SHP77 (cell line): Measurements from ENCODE around the gene ZNF365.

Experiments
- DNase-seq, 2 experiments: peaks; one replicate each; lab custom pipeline; 2025; lab: John Stamatoyannopoulos, UW

ZNF365 gene

GRCh38 chr10:62422068-62422590 lies 48.0 kb downstream of the ZNF365 start:
- no peak for DNase-seq

GRCh38 chr10:62424026-62424425 lies 49.9 kb downstream of the ZNF365 start:
- DNase-seq: no peak

GRCh38 chr10:62426086-62426485 lies 51.9 kb downstream of the ZNF365 start:
- DNase-seq: no peak

DNA sequence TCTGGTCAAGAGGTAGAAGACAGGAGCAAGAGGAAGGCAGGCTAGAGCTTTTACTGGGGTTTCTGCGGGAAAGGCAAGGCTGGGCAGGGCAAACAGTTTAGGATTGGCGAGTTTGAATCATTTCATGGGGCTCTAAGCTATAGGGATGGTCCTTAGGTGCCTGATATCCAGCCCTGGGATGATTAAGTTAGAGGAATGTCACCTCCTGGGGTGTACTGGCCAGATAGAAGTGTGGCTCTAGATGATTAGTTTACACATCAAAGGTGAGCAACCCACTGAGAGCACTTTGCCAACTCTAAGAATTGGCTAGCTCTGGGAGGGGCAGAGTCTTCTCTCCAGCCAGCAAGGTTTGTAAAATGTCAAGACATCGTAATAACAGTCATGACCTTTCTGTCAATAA lies 52.4 kb downstream of the ZNF365 start:
- no peak for DNase-seq

DNA sequence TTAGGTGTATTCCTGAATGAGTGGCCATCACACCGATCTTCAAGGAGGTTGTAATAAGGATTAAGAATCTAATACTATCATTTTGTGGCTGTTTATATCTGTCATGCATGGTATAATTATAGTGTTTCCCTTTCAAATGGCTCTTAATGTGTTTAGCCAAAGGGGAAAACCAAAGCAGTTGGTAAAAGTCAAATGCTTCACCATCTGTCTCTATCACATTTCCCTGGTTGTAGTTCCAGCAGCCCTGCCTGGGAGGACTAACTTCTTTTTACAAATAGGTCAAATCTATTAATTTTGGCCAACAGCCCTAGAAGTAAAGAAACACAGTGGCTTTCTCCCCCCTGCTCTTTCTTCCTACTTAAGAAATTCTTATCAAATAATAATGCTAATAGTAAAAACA lies 56.7 kb downstream of the ZNF365 start:
- DNase-seq: no peak

DNA sequence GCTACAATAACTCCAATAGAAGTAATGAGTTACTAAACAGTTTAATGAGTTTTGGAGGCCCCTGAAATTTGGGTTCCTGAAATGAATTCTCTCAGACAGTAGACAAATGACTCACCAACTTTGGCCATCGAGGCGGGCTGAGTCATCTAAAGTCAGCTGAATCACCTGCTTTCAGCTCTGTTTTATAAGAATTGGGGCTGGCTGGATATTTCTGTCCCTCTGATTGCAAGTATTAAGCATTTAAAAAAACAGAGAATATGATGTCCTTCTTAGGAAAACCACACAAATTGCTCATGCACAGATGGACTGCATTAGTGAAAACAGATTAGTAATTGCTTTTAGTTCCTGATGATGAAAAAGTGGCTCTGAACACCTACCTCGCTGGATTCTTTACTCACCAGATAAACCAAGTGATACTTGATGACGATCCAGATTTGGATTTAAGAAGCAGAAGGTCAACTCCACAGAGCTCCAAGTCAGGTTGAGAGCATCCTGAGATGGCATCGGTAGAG lies 59.1 kb downstream of the ZNF365 start:
- DNase-seq: no peak

DNA sequence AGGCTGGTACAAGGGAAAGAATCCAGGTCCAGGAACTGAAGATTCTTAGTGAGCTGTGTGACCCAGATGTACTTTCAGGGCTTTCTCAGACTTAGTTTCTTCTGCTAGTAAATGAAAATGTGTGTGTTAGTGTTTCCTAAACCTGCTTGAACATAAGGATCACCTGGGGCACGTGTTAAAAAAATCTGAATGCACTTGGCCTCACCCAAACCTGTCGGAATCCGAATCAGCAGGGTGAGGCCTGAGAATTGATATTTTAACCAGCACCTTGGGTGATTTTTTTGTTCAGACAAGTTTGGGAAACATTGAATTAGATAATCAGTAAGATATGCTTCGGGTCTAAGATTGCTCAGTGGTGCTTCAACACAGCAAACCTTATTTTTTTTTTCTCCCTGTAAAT lies 59.7 kb downstream of the ZNF365 start:
- no peak for DNase-seq

- peak in 1 of 2 experiments; percentile 1 for DNase-seq
These were observed 63.5 kb downstream of the ZNF365 start for GRCh38 chr10:62437696-62438095.

GRCh38 chr10:62442006-62442405 lies 67.8 kb downstream of the ZNF365 start:
- DNase-seq: no peak

DNA sequence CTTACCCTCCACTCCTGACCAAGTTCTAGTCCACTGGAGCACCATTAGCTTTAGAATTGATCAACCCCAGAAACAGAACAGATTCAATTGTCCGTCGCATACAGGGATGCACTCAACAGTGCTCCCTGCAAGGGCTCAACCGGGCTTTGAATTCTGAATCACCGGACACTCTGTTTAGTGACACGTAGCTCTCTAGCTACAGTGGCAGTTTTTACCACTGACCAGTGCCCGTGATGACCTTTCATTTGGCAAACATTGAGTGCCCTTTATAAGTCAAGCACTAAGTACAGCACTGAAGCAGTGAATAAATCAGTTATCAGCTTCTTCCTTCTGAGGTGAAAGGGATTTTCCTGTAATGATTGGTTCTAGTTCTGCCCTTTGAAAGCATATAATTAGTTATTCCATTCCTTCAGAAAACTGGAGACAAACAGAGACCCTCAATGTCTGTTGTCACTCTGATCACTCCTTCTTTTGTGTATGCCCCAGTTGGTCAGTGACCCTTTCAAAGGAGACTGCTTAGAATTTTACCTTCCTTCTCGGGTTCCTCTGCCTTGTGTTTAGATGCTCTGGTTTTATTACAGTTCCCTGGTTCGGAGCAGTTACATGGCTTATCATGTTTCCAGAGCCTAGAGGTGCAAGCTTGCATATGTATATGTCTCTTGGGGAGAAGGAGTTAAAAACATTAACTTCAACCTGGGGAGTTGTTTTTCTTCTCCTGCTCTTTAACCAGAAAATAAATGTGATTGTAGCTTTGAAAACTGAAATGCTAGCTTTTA lies 68.9 kb downstream of the ZNF365 start:
- no peak for DNase-seq

DNA sequence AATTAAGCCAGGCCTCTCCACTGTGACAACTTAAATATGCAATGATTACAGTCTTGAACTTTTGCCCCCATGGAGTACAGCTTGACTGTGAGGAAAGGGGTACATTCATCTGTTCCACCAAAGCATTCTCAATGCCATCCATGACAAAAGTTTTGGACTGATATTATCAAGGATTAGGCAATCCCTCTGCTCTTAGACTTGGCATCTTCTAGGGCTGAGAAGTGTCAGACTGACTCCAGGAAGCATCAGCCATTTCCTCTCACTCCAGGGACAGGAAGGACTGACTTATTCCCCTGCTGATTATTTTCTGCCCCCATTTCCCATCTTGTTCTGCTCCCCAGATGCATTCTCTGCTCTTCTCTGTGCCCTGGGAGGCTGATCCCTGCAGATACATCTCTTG lies 69.7 kb downstream of the ZNF365 start:
- no peak for DNase-seq

GRCh38 chr10:62446627-62447026 lies 72.5 kb downstream of the ZNF365 start:
- DNase-seq: no peak

DNA sequence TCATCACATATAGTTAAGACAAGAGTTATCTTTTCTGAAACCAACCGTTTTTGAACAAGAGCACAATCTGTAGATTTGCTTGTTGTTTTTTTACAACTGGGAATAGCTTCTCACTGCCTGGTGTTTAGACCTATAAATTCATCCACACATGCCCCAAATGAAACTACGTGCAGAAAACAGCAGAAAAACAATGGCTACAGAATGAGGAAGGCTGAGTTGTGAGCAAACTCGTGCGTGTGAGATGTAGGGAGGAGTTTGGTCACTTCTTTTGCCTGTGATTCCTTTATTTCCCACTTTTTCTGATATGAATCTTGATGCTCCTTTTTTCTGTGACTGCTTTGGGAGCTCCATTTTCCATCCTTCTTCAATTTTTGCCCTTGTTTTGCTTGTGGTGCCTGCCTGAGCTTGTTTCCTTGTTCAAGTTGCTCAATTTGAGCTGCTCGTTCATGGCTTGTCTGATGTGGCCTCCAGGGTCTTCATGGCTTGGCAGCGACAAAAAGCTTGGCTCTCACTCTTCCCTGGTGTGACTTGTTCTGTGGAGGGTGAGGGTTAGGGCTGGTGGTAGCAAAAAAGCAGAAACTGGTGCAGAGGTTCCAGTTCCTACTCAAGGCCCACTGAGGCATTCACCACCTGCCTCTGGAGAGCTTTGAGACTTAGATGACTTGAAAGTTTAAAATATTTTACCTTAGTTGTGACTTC lies 76.9 kb downstream of the ZNF365 start:
- no peak for DNase-seq

GRCh38 chr10:62451611-62451975 lies 77.4 kb downstream of the ZNF365 start:
- no peak for DNase-seq
